ENCODE measurements around the gene S100A8. TPM values are rescaled to one million over a fixed set of nuclear protein-coding genes. Genes with fewer than 3 reads are reported as not detected.

Gene S100A8
- total and polyA plus RNA-seq, 4 donors, result 38.4 to 99.3 (median 41.9) TPM

- no peak for TF ChIP-seq ZBTB33 (IDR thresholded peaks at IDR 0.05)
- no peak for TF ChIP-seq FOXA2 (IDR thresholded peaks at IDR 0.05)
Observed at GRCh38 chr1:153374071-153374470, 16.8 kb downstream of the S100A8 start (continued).

- H3K4me3 ChIP-seq (ENCODE audit: low read depth in 1 of 3, low read length in 3 of 3), result no peak overlapping the region
- H3K9ac ChIP-seq (ENCODE audit: low read depth in 1 of 2, low read length in 2 of 2), result no peak overlapping the region
- H3K9me3 ChIP-seq (ENCODE audit: control insufficient read depth in 4 of 4, low read length in 3 of 4), result no peaks in the 10 kb centered on the region
- H3K4me1 ChIP-seq (ENCODE audit: control insufficient read depth in 4 of 4, insufficient read depth in 4 of 4, low read length in 3 of 4), result no peaks in the 10 kb centered on the region
- no peak overlapping the region for H3K27ac ChIP-seq (ENCODE audit: low read depth in 1 of 2, low read length in 2 of 2)
- 90% methylated on average over 2 of the region's 2 CpGs for WGBS
- peaks cover 0 to 3% (median 1%) of the 10 kb centered on the region in 4 donors for H3K27me3 ChIP-seq (ENCODE audit: control insufficient read depth in 4 of 4, insufficient read depth in 4 of 4, low read length in 3 of 4)
- H3K36me3 ChIP-seq (ENCODE audit: control insufficient read depth in 4 of 4, insufficient read depth in 3 of 4, low read depth in 1 of 4, low read length in 3 of 4), result no peaks in the 10 kb centered on the region
- no peak for TF ChIP-seq FOXA2 (IDR thresholded peaks at IDR 0.05)
- TF ChIP-seq HNF4G (IDR thresholded peaks at IDR 0.05), result no peak
- TF ChIP-seq FOXA1 (IDR thresholded peaks at IDR 0.05), result no peak
- TF ChIP-seq ATF3 (IDR thresholded peaks at IDR 0.05), result no peak
- TF ChIP-seq TAF1 (conservative IDR thresholded peaks at IDR 0.05), result no peak
- no peak for TF ChIP-seq HNF4A (conservative IDR thresholded peaks at IDR 0.05)
- TF ChIP-seq EGR1 (IDR thresholded peaks at IDR 0.05; ENCODE audit: low read depth in 2 of 2), result no peak
- TF ChIP-seq JUND (IDR thresholded peaks at IDR 0.05), result no peak
- no peak for TF ChIP-seq ZBTB33 (IDR thresholded peaks at IDR 0.05)
- no peak for TF ChIP-seq RXRA (IDR thresholded peaks at IDR 0.05)
- no peak for TF ChIP-seq GABPA (IDR thresholded peaks at IDR 0.05 in 1 of 2, conservative IDR thresholded peaks at IDR 0.05 in 1 of 2)
- no peak for TF ChIP-seq RAD21 (IDR thresholded peaks at IDR 0.05)
- TF ChIP-seq MAX (IDR thresholded peaks at IDR 0.05), result no peak
- TF ChIP-seq NR2F2 (IDR thresholded peaks at IDR 0.05), result no peak
- no peak for TF ChIP-seq REST (IDR thresholded peaks at IDR 0.05)
- TF ChIP-seq SP1 (IDR thresholded peaks at IDR 0.05), result no peak
- TF ChIP-seq CTCF (IDR thresholded peaks at IDR 0.05; ENCODE audit: low read depth, low read length, missing input control), result no peak
- no peak for TF ChIP-seq YY1 (IDR thresholded peaks at IDR 0.05)
- no peak for DNase-seq (ENCODE audit: low spot score)
Observed at GRCh38 chr1:153372571-153372970, 18.3 kb downstream of the S100A8 start.

Measured in liver (tissue), 9 donors.